Lower leg skin (tissue), 4 donors: ENCODE measurements around the gene INPP4B. TPM values are rescaled to one million over a fixed set of nuclear protein-coding genes. Genes with fewer than 3 reads are reported as not detected.
"Not testable (repeated sequence)": the region's sequence is repeated elsewhere in the genome, so short reads cannot be mapped to it uniquely, and the experiment has no call there.

ENCODE experiments used
- DNase-seq, 2 donors: peaks; one replicate each; pipeline ENCODE4 v3.0.0-alpha.2; 2019; ENCODE audit warnings: low spot score in 2 of 2
- H3K4me3 ChIP-seq: fragments of 200-600 bp; sonication (generic); 2 replicates; pipeline ENCODE4 v1.5.1; 2017; ENCODE audit warnings: mild to moderate bottlenecking, low read depth; ENCODE audit not compliant: poor library complexity, severe bottlenecking
- CTCF ChIP-seq, 3 donors: fragments of 450-650 bp; IDR thresholded peaks; one replicate each; pipeline ENCODE4 v1.5.1; 2016; ENCODE audit warnings: antibody characterized with exemption in 3 of 3, mild to moderate bottlenecking in 3 of 3, moderate library complexity in 2 of 3
- POLR2A ChIP-seq, 2 donors: fragments of 450-650 bp; IDR thresholded peaks; one replicate each; pipeline ENCODE4 v1.6.1; 2016 to 2017; ENCODE audit warnings: antibody characterized with exemption in 2 of 2, mild to moderate bottlenecking in 1 of 2, moderate library complexity in 1 of 2
- WGBS, 2 donors: methylation state at CpG; one replicate each; pipeline ENCODE4 v1.1.5; 2018; 5-methylcytosine and 5-hydroxymethylcytosine counted together
- intact Hi-C: fragments of 100-400 bp; cut with DNase I; formaldehyde crosslinking; loops from one replicate; pipeline ENCODE4 v1.15.0; 2023; ENCODE audit warnings: low total_unique reads
- total RNA-seq, 4 donors: library from RNA; depleted of rRNA; stranded (reverse); fragments of >200 nt; gene quantifications; one replicate each; pipeline ENCODE4 v1.1.0, GENCODE V29; 2016

The INPP4B gene
- total RNA-seq, 4 donors from 2014 or later: 7.6 to 18.5 (median 17.6) TPM

- 34 to 35% methylated on average over 2 of the region's 2 CpGs for WGBS, 2 donors
- no peak for DNase-seq
- TF ChIP-seq POLR2A (IDR thresholded peaks at IDR 0.05) (no peak), CTCF (IDR thresholded peaks at IDR 0.05) (no peak)
- intact Hi-C loops: no loop called here
- no peak overlapping the region for H3K4me3 ChIP-seq
Measured at GRCh38 chr4:142402156-142402555, 443.9 kb downstream of the INPP4B start.

GRCh38 chr4:142397364-142397991, 448.6 kb downstream of the INPP4B start:
- intact Hi-C loops, H3K4me3 ChIP-seq, DNase-seq: not testable (repeated sequence)
- WGBS, 2 donors: 90 to 98% methylated on average over 16 of the region's 16 CpGs

- TF ChIP-seq CTCF (IDR thresholded peaks at IDR 0.05) (no peak), POLR2A (IDR thresholded peaks at IDR 0.05) (no peak)
- intact Hi-C loops: no loop called here
- no peak overlapping the region for H3K4me3 ChIP-seq
- DNase-seq: no peak
- 6 to 16% methylated on average over 1 of the region's 1 CpG for WGBS, 2 donors
Measured at GRCh38 chr4:142396279-142396678, 449.8 kb downstream of the INPP4B start.

GRCh38 chr4:142393127-142393526, 453.0 kb downstream of the INPP4B start:
- DNase-seq: no peak
- 73 to 81% methylated on average over 4 of the region's 4 CpGs for WGBS, 2 donors
- TF ChIP-seq POLR2A (IDR thresholded peaks at IDR 0.05): no peak
- TF ChIP-seq CTCF (IDR thresholded peaks at IDR 0.05): no peak
- intact Hi-C loops: no loop called here
- H3K4me3 ChIP-seq: no peak overlapping the region

- no peak for TF ChIP-seq CTCF (IDR thresholded peaks at IDR 0.05)
- no peak for TF ChIP-seq POLR2A (IDR thresholded peaks at IDR 0.05)
- no peak for DNase-seq
- intact Hi-C loops: no loop called here
- WGBS, 2 donors: 72 to 74% methylated on average over 6 of the region's 6 CpGs
- no peak overlapping the region for H3K4me3 ChIP-seq
Measured at GRCh38 chr4:142386856-142387255, 459.2 kb downstream of the INPP4B start.

- 95% methylated on average over 8 of the region's 8 CpGs for WGBS, 2 donors
- H3K4me3 ChIP-seq: no peak overlapping the region
- no peak for DNase-seq
- intact Hi-C loops: no loop called here
- TF ChIP-seq CTCF (IDR thresholded peaks at IDR 0.05): no peak
- TF ChIP-seq POLR2A (IDR thresholded peaks at IDR 0.05): no peak
Measured at GRCh38 chr4:142386449-142386848, 459.7 kb downstream of the INPP4B start.
